Activated naive CD8-positive, alpha-beta T cell treated with anti-CD3 and anti-CD28 coated beads, Interleukin-2, amount 50 U/mL, for 16 hours (primary cell): Measurements from ENCODE around the gene SWSAP1.
A peak's percentile ranks its signal among the peaks of the same experiment; 100 is the strongest.
"Not testable (repeated sequence)": the region's sequence is repeated elsewhere in the genome, so short reads cannot be mapped to it uniquely, and the experiment has no call there.

Experiments
- DNase-seq: peaks from one replicate; pipeline ENCODE4 v3.0.0-alpha.2; 2020; ENCODE audit warnings: low read depth, low spot score

SWSAP1 gene

DNA sequence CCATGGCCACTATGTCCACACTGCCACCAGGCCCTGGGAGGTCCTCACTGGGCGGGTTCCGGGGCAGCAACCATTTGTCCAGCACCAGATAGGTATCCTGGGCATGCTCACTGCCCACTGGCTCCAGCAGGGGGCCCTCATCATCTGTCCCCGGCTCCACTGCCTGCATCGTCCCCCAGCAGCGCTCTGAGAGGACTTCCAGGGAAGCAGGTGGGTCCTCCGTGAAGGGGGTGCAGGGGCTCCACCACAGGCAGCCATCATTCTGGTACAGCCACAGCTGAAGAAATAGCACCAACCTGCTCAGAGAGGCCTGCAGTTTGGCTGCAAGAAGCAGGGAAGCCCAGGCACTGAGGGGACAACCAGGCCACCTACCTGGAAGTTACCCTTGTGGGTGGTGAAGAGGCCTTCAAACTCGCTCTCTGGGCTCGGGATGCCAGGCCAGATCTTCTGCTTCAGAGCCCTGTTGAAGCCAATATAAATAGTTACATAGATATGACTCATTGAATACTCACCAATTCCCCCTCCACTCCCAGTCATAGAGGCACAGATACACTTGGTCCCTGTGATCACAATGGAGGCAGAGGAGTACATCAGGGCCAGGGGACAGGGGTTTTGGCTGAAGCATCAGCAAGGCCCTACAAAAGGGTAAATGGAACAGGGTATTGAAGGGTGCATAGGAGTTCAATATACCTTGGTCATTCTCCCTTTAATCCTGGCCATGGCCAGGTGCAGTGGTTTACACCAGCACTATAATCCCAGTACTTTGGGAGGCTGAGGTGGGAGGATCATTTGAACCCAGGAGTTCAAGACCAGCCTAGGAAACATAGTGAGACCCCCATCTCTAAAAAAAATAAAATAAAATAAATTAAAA is 4.1 kb downstream of the SWSAP1 start:
- no peak for DNase-seq

DNA sequence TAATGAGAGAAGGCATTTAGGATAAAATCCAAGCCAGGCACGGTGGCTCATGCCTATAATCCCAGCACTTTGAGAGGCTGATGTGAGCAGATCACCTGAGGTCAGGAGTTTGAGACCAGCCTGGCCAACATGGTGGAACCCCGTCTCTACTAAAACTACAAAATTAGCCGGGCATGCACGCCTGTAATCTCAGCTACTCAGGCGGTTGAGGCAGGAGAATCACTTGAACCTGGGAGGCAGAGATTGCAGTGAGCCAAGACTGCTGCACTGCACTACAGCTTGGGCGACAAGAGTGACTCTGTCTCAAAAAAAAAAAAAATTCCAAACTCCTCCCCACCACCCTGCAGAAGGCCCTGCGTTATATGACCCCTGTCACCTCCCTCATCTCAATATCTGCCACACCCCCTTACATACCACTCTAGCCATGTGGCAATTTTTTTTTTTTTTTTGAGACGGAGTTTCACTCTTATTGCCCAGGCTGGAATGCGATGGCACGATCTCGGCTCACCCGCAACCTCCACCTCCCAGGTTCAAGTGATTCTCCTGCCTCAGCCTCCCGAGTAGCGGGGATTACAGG is 4.9 kb downstream of the SWSAP1 start:
- DNase-seq: not testable (repeated sequence)

DNA sequence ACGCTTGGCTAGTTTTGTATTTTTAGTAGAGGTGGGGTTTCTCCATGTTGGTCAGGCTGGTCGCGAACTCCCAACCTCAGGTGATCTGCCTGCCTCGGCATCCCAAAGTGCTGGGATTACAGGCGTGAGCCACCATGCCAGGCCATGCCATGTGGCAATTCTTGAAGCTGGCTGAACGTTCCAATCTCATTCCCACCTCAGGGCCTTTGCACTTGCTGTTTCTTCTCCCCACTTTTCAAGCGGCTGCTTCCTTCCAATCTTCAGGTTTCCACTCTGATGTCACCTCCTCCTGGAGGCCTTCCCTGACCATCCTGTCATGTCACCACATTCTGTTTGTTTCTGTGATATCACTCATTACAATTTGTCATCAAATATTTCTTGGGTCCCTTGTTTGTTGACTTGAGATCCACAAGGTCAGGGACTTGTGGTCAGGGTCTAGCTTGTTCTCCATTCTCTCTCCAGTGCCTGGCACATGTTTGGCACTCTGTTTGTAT is 5.4 kb downstream of the SWSAP1 start:
- no peak for DNase-seq

DNA sequence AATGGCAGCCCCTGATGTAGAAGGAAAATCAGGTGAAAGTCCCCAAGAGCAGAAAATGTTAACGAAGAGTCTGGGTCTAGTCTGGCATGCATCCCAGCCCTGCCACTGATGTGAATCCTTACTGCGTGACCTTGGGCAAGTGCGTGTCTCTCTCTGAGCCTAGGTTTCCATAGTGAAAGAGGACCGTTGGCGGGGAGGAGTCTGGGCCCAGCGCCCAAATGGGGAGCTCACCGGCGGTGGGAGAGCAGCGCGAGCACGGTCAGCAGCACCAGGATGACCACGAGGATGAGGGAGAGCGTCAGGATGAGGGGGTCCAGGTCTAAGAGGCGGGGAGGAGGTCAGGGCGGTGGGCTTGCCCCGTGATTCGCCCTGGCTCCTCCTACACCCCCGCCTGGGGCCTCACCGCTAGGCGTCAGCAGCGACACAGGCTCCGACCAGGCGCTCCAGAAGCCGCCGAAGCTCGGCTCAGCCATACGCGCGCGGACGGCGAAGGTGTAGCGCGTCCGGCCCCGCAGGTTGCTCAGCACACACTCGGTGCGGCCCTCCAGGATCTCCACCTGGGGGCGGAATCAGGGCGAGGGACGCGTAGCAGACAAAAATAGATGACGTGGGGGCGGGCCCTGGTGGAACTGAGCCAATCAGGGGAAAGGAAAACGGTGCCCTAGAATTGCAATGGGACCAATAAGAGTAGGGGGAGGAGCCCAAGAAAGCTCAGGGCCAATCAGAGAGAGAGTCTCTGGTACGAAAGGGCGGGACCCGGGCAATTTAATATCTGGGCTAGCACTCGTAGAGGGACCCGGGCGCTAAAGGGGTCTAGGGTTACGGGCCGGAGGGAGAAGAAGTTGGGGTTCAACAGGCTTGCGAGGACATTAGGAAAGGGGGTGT is 6.4 kb downstream of the SWSAP1 start:
- DNase-seq: peak; percentile 90

DNA sequence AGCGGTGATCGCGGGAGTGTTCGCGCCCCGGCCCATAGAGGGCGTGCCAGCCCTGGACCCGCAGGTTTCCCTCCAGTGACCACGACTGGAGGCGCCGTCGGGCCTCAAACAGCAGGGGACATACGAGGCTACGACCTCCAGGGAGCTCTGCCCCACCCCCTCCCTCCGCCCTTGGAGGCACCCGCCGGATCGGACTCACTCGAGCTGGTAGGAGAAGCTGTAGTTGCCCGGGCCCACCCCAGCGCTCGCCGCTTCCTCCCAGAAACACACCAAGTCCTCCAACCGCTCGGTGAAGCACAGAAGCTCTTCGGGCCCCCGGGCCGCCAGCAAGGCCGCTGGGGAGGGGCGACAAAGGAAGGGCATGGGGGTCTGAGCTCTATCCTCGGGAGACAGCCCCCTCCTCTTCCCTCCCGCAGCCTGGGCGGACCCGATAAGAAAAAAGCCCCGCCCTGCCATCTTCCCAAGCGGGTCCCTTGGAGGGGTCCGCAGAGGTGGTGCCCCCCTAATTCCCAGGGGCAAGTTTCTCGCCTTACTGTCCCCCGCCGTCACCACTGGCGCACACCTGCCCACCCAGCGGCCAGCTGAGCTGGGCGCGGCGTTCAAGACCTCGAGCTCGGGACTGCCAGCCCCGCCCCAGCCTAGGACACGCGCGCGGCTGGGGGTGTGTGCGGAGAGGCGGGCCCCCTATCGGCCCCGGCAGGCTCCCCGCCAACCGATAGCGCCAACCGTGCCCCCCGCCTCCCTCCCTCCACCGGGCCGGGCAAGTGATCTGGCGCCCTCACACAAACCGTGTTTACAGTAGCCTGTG is 8.6 kb downstream of the SWSAP1 start:
- DNase-seq: no peak

DNA sequence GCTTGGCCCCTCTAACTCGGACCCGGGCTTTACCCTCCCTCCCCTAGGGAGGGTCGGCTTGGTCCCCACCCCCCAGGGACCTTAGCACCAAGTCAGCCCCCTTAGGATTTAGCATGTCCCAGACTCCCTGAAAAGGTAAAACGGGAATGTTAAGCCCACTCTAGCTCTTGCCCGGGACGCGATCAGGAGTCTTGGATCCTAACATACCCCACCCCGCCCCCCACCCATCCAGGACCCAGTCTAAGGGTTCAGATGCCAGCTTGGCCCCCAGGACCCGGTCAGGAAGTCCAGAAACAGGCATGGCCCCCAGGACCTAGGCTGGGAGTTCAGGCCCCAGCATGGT is 9.2 kb downstream of the SWSAP1 start:
- no peak for DNase-seq

DNA sequence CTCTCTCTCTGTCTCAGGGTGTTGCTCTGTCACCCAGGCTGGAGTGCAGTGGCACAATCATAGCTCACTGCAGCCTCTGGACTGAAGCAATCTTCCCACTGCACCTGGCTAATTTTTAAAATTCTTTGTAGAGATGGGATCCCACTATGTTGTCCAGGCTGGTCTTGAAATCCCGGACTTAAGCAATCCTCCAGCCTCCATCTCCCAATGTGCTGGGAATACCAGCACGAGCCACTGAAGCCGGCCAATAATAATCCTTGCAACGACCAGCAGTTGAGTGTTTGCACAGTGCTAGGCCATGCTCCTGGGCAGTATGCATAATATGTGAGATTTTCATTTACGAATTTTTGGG is 10.3 kb downstream of the SWSAP1 start:
- no peak for DNase-seq

DNA sequence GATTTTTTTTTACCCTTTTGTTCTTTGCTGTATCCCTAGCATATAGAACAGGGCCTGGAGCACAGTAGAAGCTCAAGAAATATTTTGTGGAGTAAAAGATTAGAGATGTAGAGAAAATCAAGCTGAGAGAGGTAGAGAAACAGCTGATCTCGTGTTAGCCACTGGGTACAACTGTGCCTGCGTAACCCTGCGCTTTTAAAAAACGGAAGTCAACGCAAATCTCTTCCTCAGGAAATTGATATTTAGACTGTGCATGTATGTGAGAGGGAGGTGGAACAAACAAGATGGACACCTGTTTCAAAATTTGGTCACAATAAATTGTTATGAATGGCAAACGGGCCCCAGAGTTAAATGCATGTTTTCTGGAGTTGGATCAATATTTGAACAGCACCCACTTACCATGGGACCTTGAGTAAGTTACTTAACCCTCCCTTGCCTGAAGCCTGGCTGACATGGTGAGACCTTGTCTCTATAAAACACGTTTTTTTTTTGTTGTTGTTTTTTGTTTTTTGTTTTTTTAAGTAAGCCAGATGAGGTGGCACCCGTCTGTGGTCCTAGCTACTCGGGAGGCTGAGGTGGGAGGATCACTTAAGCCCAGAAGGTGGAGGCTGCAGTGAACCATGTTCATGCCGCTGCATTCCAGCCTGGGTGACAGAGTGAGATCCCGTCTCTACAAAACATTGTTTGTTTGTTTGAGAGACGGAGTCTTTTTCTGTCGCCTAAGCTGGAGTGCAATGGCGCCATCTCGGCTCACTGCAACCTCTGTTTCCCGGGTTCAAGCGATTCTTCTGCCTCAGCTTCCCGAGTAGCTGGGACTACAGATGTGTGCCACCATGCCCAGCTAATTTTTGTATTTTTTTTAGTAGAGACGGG is 12.9 kb downstream of the SWSAP1 start:
- no peak for DNase-seq

DNA sequence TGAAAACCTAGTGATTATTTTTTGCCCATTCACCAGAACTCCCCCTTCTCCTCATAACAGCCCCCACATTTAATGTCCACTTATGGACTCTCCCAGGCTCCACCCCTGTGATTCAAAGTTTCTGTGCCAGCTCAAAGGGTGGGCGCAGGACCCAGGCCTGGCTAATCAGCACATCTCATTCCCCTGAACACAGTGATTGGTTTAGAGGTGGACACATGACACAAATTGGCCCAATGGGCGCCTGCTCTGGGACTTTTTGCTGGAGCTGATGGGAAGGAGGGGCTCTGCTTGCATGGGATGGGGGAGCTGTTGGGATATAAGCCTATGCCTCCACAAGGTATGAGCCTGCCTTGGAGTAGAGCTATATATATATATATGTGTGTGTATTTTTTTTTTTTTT is 15.9 kb downstream of the SWSAP1 start:
- no peak for DNase-seq

DNA sequence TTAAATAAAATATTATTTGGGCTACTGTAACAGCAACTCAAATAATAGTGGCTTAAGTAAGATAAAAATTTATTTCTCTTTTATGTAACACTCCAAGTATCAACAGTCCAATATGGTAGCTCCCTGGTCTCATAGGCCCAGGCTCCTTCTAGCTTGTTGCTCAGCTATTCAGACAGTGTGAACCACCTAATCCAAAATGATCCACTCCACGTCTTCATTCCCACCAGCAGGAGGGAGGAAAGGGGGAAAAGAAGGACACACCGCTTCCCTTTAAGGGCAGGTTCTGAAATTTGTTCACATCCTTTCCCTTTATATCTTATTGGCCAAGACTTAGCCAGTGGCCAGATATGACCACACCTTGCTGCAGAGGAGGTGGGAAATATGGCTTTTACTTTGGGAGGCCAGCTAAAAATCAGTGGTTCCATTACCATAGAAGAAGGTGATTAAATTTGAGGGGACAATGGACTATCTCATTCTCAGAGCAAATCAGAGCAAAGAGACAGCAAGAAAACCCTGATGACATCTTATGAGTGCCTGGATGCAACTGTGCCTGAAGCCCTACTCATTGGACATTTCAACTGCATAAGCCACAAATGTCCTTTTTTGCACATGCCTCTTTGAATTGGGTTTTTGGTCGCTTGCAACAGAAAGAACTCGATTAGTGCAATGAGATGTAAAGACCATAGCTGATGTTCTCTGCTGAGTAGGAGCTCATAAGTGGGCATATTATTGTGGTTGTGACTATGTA is 16.6 kb downstream of the SWSAP1 start:
- DNase-seq: no peak

DNA sequence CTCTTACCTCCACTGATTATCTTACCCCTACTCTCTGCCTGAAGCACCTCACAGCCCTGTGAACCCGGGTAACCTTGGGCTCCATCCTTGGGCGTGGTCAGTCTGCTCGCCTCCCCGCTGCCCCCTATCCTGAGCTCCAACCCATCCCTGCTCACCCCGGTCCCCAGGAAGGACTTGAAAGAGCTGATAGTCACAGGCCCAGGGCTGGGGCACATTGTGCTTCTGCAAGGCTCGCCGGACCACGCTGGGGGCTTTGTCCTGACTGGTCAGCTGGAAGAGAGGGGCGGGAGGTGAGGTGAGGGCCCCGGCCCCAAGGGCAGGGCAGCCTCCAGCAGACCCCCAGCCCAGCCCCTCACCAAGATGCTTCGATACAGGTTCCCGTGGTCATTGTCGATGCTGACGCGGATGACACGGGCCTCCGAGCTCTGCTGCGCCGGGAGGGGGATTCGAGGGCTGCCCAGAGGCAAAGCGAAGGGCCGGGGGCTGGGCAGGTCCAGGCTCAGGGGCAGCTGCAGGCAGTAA is 22.7 kb downstream of the SWSAP1 start:
- no peak for DNase-seq

DNA sequence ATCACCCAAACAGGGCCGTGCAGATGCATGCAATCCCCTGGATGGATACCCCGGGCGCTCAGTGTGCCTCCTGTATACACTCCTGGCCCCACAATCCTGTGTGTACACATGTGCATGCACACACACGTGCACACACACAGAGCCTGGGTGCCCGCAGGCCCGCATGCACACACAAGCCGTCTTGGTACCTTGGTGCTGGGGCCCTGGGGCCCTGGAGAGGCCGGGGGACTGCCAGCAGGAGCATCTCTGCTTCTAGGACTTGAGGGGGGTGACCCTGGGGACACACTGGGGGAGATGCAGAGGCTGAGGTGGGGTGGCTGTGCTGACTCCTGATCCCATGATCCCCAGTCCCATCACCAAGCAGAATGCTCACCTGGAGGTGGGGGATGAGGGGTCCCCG is 25.2 kb downstream of the SWSAP1 start:
- DNase-seq: no peak

DNA sequence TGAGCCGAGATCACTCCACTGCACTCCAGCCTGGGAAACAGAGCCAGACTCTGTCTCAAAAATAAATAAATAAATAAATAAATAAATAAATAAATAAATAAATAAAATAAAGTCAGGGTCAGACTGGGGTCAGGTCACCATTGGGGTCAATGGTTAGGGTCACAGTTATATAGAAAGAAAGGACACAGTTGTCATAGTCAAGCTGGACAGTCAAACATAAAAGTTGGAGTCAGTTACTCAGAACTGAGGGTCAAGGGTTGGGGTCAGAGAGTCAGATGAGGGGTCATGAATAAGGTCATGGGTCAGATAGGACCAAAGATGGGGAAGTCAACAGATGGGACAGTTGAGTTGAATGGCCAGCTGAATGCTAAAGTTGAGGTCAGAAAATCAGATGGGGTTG is 26.3 kb downstream of the SWSAP1 start:
- no peak for DNase-seq

DNA sequence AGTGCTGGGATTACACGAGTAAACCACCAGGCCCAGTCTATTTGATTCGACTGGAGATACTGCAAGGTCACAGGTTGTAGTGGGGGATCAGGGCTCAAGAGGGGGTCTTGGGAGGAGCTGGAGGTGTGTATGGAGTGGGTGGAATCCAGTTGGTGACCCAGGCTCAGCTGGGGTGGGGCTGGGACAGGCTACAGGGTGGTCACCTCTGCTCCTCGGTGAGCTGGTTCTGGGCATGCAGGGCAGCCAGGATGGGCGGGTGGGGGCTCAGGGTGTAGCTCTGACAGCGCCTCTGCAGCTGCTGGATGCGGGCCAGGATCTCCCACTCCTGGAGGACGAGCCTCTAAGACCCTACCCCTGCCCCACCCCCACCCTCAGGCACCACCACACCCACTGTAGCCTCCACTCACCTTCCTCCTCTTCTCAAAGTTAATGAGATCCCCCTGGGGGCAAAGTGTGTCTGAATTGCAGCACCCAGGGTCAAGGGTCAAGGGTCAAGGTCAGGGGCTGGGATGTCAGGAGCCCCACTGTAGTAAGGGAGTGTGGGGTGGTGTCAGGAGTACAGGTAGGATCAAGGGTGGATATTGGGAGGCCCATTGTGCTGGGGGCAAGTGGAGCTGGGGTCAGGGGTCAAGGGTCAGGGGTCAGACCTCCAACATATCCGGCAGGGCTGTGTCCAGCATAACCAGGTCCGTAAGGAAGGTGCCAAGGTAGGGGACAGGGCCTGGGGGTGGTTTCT is 27.5 kb downstream of the SWSAP1 start:
- no peak for DNase-seq

DNA sequence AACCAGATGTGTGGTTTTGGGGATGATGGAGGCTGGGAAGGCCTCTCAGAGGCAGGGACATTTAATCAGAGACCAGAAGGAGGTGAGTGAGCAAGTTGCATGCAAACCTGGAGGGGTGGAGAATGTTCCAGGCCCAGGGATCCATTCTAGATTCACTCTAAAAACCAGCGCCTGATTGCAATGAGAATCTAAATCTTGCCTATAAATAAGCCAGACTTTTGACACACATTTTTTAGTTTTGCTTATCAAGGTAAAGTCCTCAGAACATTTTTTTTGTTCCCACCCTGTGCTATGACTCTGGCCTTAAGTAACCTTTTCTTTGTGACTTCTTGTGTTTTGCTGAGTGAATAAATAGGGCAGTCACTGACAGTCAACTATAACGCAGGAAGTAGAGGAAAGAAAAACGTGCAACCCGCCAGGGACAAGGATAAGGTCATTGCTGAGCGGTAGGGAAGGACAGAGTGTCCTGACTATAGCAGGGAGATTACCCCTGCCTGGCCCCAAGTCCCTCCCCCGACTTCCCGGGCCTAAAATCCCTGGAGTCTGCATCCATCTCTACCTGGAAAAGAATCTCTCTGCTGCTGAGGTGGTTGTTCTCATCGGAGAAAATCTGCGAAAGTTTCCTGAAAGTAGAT is 30.2 kb downstream of the SWSAP1 start:
- DNase-seq: no peak

DNA sequence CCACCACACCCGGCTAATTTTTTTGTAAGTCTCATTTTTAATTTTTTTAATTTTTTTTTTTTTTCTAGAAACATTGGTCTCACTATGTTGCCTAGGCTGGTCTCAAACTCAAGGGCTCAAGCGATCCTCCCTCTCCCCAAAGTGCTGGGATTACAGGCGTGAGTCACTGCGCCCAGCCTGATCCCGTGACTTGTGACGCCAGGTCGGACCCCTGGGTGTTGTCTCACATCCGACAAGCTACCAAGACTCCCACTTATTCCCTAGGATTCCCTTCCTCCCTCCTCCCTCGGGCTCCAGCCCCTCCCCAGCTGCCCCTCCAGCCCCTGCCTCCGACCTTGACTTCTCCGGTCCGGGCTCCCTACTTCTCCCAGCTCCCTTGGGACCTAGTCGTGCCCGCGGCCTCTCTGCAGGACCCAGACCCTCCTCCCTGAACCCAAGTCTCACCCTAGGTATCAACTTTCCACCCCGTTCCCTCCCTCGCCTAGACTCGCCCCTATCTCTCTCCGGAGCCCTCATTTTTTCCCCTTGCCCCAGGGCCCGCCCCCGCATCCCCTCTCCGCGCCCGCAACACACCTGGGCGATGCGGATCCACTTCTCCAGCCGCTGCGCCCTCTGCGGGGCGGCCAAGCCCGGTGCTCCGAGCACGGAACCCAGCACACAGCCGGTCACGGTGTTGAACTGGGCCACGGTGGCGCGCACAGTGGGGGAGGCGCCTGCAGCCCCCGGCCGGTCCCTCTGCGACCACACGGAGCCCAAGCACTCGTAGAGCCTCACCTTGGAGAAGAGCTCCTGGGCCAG is 31.6 kb downstream of the SWSAP1 start:
- DNase-seq: peak; percentile 14

DNA sequence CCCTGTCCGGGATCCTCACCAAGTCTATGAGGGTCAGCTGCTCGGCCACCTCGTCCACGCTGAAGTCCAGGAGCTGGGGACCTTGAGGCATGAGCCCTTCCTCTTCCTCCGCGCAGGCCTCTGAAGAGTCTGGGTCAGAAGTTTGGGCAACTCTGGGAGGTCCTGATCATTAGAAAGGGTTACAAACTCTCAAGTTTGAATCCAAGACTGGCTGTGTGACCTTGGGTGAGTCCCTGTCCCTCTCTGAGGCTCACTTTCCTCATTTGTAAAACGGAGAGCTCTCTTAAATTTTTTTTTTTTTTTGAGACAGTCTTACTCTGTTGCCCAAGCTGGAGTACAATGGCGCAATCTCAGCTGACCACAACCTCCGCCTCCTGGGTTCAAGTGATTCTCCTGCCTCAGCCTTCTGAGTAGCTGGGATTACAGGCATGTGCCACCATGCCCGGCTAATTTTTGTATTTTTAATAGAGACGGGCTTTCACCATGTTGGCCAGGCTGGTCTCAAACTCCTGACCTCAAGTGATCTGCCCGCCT is 32.3 kb downstream of the SWSAP1 start:
- not testable (repeated sequence) for DNase-seq
